H9 (cell line): ENCODE data around the gene CFAP46. TPM values are rescaled to one million over a fixed set of nuclear protein-coding genes. Genes with fewer than 3 reads are reported as not detected.

ENCODE experiments used
- DNase-seq: peaks from one replicate; pipeline ENCODE4 v3.0.0-alpha.2; 2017
- H2AFZ ChIP-seq: one replicate; pipeline ENCODE4 v1.6.1; 2013; ENCODE audit warnings: mild to moderate bottlenecking, low read length, control low read depth, moderate library complexity
- H2AK5ac ChIP-seq: 2 replicates; pipeline ENCODE4 v1.6.1; 2013; ENCODE audit warnings: low read length, control low read depth, mixed read lengths; ENCODE audit not compliant: insufficient read length
- H2BK120ac ChIP-seq: one replicate; pipeline ENCODE4 v1.6.1; 2013; ENCODE audit warnings: low read depth, mild to moderate bottlenecking, low read length, control low read depth, inconsistent platforms; ENCODE audit not compliant: poor library complexity, severe bottlenecking
- H2BK12ac ChIP-seq: 2 replicates; pipeline ENCODE4 v1.6.1; 2013; ENCODE audit warnings: low read length, control low read depth, mixed read lengths, low read depth; ENCODE audit not compliant: insufficient read length
- H2BK15ac ChIP-seq: 2 replicates; pipeline ENCODE4 v1.6.1; 2013; ENCODE audit warnings: low read depth, low read length, control low read depth
- H2BK20ac ChIP-seq: one replicate; pipeline ENCODE4 v1.6.1; 2013; ENCODE audit warnings: low read depth, mild to moderate bottlenecking, low read length, control low read depth, inconsistent platforms; ENCODE audit not compliant: poor library complexity, severe bottlenecking
- H2BK5ac ChIP-seq: 2 replicates; pipeline ENCODE4 v1.6.1; 2013; ENCODE audit warnings: low read length, control low read depth, mixed read lengths; ENCODE audit not compliant: insufficient read length
- H3K14ac ChIP-seq: 2 replicates; pipeline ENCODE4 v1.6.1; 2013; ENCODE audit warnings: low read length, control low read depth; ENCODE audit not compliant: insufficient read depth
- H3K18ac ChIP-seq: 2 replicates; pipeline ENCODE4 v1.6.1; 2013; ENCODE audit warnings: low read depth, mild to moderate bottlenecking, mixed read lengths, low read length, control low read depth; ENCODE audit not compliant: insufficient read length
- H3K23ac ChIP-seq: 2 replicates; pipeline ENCODE4 v1.6.1; 2013; ENCODE audit warnings: low read length, control low read depth, mixed read lengths, low read depth; ENCODE audit not compliant: insufficient read length
- H3K23me2 ChIP-seq: 2 replicates; pipeline ENCODE4 v1.6.1; 2013; ENCODE audit warnings: low read depth, mild to moderate bottlenecking, mixed read lengths, low read length, control low read depth; ENCODE audit not compliant: insufficient read length, poor library complexity, severe bottlenecking
- H3K27ac ChIP-seq: 2 replicates; pipeline ENCODE4 v1.5.1; 2013; ENCODE audit warnings: low read length, control low read depth, mixed read lengths, low read depth; ENCODE audit not compliant: insufficient read length
- H3K27me3 ChIP-seq: 2 replicates; pipeline ENCODE4 v1.6.1; 2013; ENCODE audit warnings: low read length, control low read depth, inconsistent platforms; ENCODE audit not compliant: insufficient read depth
- H3K4ac ChIP-seq: 2 replicates; pipeline ENCODE4 v1.6.1; 2013; ENCODE audit warnings: low read depth, mild to moderate bottlenecking, control low read depth, inconsistent platforms, low read length, moderate library complexity
- H3K4me1 ChIP-seq: 2 replicates; pipeline ENCODE4 v1.6.1; 2013; ENCODE audit warnings: low read length, control low read depth, inconsistent platforms; ENCODE audit not compliant: insufficient read depth
- H3K4me2 ChIP-seq: 2 replicates; pipeline ENCODE4 v1.6.1; 2013; ENCODE audit warnings: low read length, control low read depth, mixed read lengths; ENCODE audit not compliant: insufficient read length, insufficient read depth
- H3K56ac ChIP-seq: 2 replicates; pipeline ENCODE4 v1.6.1; 2013; ENCODE audit warnings: low read depth, mild to moderate bottlenecking, mixed read lengths, low read length, control low read depth; ENCODE audit not compliant: insufficient read length
- H3K79me1 ChIP-seq: 2 replicates; pipeline ENCODE4 v1.6.1; 2013; ENCODE audit warnings: low read depth, mild to moderate bottlenecking, moderate library complexity, low read length, control low read depth, inconsistent platforms; ENCODE audit not compliant: insufficient read depth, poor library complexity, severe bottlenecking
- H3K79me2 ChIP-seq: 2 replicates; pipeline ENCODE4 v1.6.1; 2013; ENCODE audit warnings: low read length, control low read depth, inconsistent platforms; ENCODE audit not compliant: insufficient read depth
- H3K9ac ChIP-seq: 2 replicates; pipeline ENCODE4 v1.6.1; 2013; ENCODE audit warnings: low read length, control low read depth, mixed read lengths; ENCODE audit not compliant: insufficient read length; ENCODE audit errors: extremely low read depth
- H3K9me3 ChIP-seq: one replicate; pipeline ENCODE4 v1.6.1; 2013; ENCODE audit warnings: low read depth, low read length, inconsistent platforms; ENCODE audit not compliant: control insufficient read depth
- H3T11ph ChIP-seq: one replicate; pipeline ENCODE4 v1.6.1; 2013; ENCODE audit warnings: mild to moderate bottlenecking, low read length, control low read depth, inconsistent platforms
- H4K20me1 ChIP-seq: one replicate; pipeline ENCODE4 v1.6.1; 2013; ENCODE audit not compliant: control insufficient read depth, insufficient read length, insufficient read depth
- H4K5ac ChIP-seq: 2 replicates; pipeline ENCODE4 v1.6.1; 2013; ENCODE audit warnings: low read depth, mild to moderate bottlenecking, mixed read lengths, low read length, control low read depth; ENCODE audit not compliant: insufficient read length
- H4K8ac ChIP-seq: replicated peaks from 2 replicates; pipeline ENCODE4 v1.6.1; 2013; ENCODE audit warnings: low read length, control low read depth, mixed read lengths, low read depth; ENCODE audit not compliant: insufficient read length
- H4K91ac ChIP-seq: 2 replicates; pipeline ENCODE4 v1.6.1; 2013; ENCODE audit warnings: low read depth, mild to moderate bottlenecking, moderate library complexity, mixed read lengths, low read length, control low read depth; ENCODE audit not compliant: insufficient read length
- H3K27ac Mint-ChIP-seq, 3 experiments: 2 replicates in 2 of 3; 3 replicates in 1 of 3; pipeline ENCODE4 v1.8.0; 2020 to 2021; ENCODE audit warnings: mixed read lengths in 3 of 3, mild to moderate bottlenecking in 1 of 3, moderate library complexity in 1 of 3
- H3K27me3 Mint-ChIP-seq: 2 replicates; pipeline ENCODE4 v1.8.0; 2021; ENCODE audit warnings: low read depth, mild to moderate bottlenecking, moderate library complexity, mixed read lengths
- H3K36me3 Mint-ChIP-seq, 3 experiments: 2 replicates in 2 of 3; 3 replicates in 1 of 3; pipeline ENCODE4 v1.8.0; 2020 to 2021; ENCODE audit warnings: low read depth in 3 of 3, mixed read lengths in 3 of 3; ENCODE audit not compliant: insufficient read depth in 1 of 3
- H3K4me1 Mint-ChIP-seq, 2 experiments: 2 replicates each; pipeline ENCODE4 v1.8.0; 2020; ENCODE audit warnings: mixed read lengths in 2 of 2
- H3K4me3 Mint-ChIP-seq, 2 experiments: 2 replicates in 1 of 2; 3 replicates in 1 of 2; pipeline ENCODE4 v1.8.0; 2020 to 2021; ENCODE audit warnings: mild to moderate bottlenecking in 2 of 2, mixed read lengths in 2 of 2, moderate library complexity in 1 of 2
- H3K9me3 Mint-ChIP-seq, 2 experiments: 2 replicates in 1 of 2; 3 replicates in 1 of 2; pipeline ENCODE4 v1.8.0; 2020; ENCODE audit warnings: mild to moderate bottlenecking in 2 of 2, mixed read lengths in 2 of 2, moderate library complexity in 1 of 2
- WGBS: extraction: QIAGEN DNeasy Blood & Tissue Kit; methylation state at CpG from one replicate; pipeline ENCODE4 v1.1.7; 2013; ENCODE audit warnings: missing lambda C conversion rate, low lambda C conversion rate, mixed read lengths; ENCODE audit not compliant: insufficient read length; ENCODE audit errors: extremely low coverage; 5-methylcytosine and 5-hydroxymethylcytosine counted together
- total RNA-seq: library from RNA; stranded (reverse); gene quantifications from 2 replicates; pipeline ENCODE4 v1.2.1, GENCODE V29; 2021
- TF ChIP-seq, protein P1 (sequence below): fragments of 200-600 bp; sonication (generic); conservative IDR thresholded peaks from 3 replicates; pipeline ENCODE4 v1.8.0; 2021; ENCODE audit warnings: antibody characterized with exemption, mild to moderate bottlenecking

Gene CFAP46
- total RNA-seq, 1 experiment from 2014 or later, result 3.1 TPM

DNA sequence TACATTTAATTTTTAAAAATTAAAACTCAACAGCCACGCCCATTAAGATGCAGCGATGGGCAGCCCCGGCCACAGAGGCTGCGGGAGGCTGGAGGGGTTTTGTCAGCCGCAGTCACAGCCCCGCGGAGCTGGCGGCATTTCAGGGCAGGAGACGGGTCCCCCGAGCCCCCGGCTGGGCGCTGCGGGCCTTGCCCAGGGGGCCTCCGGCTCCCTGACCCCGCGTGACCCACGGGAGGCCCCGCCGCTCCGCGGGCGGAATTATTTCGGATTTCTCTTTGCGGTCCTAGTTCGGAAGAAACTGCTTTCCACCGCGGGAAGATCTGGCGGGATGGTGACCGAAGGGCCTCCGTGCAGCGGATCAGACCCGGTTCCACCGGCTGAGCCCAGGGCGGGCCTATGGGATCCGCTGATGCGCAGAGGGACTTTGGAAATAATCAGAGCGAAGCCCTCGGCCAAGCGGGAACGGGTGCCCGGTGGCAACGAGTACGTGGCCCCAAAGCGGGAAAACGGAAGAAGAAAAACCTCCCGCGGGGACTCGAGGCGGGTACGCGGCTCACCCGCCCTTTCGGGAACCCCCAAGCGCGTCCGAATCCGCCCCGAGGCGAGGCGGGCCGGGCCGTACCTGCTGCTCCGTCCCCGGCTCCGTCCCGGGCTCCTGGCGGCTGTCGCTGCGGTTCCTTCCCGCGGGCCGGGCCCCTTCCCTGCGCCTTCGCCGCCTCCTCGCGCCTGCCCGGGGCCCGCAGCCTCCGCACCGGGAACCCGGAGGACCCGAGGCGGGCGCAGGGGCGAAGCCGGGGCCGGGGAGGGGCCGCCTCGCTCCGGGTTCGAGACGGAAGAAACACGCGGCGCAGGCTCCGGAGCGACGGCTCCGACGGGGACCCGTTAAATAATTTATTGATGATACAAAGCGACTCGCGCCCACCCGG is 158.2 kb downstream of the CFAP46 start:
- Mint-ChIP-seq H3K4me1 (peaks cover 14 to 18% of the 10 kb centered on the region in 2 experiments), H3K27me3 (peaks cover 77% of the 10 kb centered on the region)
- DNase-seq, result no peak

More for the DNA sequence above, 158.2 kb downstream of the CFAP46 start:
- H4K5ac ChIP-seq, result no peak overlapping the region
- Mint-ChIP-seq H3K27ac (no peak overlapping the region), H3K9me3 (no peaks in the 10 kb centered on the region), H3K4me3 (peak overlapping the region; percentile 39 to 69; a peak in 3 of 5 replicates), H3K36me3 (peaks cover 0 to 3% (median 0%) of the 10 kb centered on the region in 3 experiments; a peak in 4 of 7 replicates)
- H3K4ac ChIP-seq, result no peak overlapping the region
- H2BK15ac ChIP-seq, result no peak overlapping the region; the same call in 1 of the 2 replicates
- H3K79me1 ChIP-seq, result no peaks in the 10 kb centered on the region
- H3K23ac ChIP-seq, result no peak overlapping the region
- H3K27me3 ChIP-seq, result peaks cover 64% of the 10 kb centered on the region
- peaks cover 7% of the 10 kb centered on the region for H3K23me2 ChIP-seq
- no peaks in the 10 kb centered on the region for H3K9me3 ChIP-seq
- no peak overlapping the region for H2AFZ ChIP-seq
- H4K20me1 ChIP-seq, result no peaks in the 10 kb centered on the region
- no peak overlapping the region for H3K18ac ChIP-seq
- WGBS, result no CpG with 5 or more reads among the region's 106 CpGs
- no peak overlapping the region for H2BK5ac ChIP-seq
- no peak overlapping the region for H2BK120ac ChIP-seq
- H3K9ac ChIP-seq, result no peak overlapping the region
- no peak overlapping the region for H2AK5ac ChIP-seq
- no peak overlapping the region for H3K4me2 ChIP-seq
- no peak overlapping the region for H2BK12ac ChIP-seq
- H3K79me2 ChIP-seq, result no peaks in the 10 kb centered on the region
- no peak overlapping the region for H3K14ac ChIP-seq
- H4K8ac ChIP-seq, result no peak overlapping the region
- TF ChIP-seq, protein P1, sequence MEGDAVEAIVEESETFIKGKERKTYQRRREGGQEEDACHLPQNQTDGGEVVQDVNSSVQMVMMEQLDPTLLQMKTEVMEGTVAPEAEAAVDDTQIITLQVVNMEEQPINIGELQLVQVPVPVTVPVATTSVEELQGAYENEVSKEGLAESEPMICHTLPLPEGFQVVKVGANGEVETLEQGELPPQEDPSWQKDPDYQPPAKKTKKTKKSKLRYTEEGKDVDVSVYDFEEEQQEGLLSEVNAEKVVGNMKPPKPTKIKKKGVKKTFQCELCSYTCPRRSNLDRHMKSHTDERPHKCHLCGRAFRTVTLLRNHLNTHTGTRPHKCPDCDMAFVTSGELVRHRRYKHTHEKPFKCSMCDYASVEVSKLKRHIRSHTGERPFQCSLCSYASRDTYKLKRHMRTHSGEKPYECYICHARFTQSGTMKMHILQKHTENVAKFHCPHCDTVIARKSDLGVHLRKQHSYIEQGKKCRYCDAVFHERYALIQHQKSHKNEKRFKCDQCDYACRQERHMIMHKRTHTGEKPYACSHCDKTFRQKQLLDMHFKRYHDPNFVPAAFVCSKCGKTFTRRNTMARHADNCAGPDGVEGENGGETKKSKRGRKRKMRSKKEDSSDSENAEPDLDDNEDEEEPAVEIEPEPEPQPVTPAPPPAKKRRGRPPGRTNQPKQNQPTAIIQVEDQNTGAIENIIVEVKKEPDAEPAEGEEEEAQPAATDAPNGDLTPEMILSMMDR, result no peak
- 0 out of 2 replicates have a peak, but pooled peaks cover 3% of the 10 kb centered on the region for H3K4me1 ChIP-seq
- H4K91ac ChIP-seq, result no peak overlapping the region
- H3T11ph ChIP-seq, result no peak overlapping the region
- H3K56ac ChIP-seq, result no peak overlapping the region
- H3K27ac ChIP-seq, result no peak overlapping the region
- no peak overlapping the region for H2BK20ac ChIP-seq
